Esophagus muscularis mucosa (tissue), 3 donors: ENCODE data around the gene TBC1D17.

Experiments
- CTCF ChIP-seq, 3 experiments: fragments of 200-600 bp in 2 of 3; fragments of 450-650 bp in 1 of 3; sonication (generic) in 2 of 3; IDR thresholded peaks; one replicate each; pipeline ENCODE4 v1.5.1; 2017 to 2019; ENCODE audit warnings: antibody characterized with exemption in 3 of 3, mild to moderate bottlenecking in 2 of 3, moderate library complexity in 1 of 3
- POLR2A ChIP-seq: fragments of 450-650 bp; IDR thresholded peaks from one replicate; pipeline ENCODE4 v1.6.1; 2017; ENCODE audit warnings: antibody characterized with exemption, moderate library complexity, mild to moderate bottlenecking, low read depth

DNA sequence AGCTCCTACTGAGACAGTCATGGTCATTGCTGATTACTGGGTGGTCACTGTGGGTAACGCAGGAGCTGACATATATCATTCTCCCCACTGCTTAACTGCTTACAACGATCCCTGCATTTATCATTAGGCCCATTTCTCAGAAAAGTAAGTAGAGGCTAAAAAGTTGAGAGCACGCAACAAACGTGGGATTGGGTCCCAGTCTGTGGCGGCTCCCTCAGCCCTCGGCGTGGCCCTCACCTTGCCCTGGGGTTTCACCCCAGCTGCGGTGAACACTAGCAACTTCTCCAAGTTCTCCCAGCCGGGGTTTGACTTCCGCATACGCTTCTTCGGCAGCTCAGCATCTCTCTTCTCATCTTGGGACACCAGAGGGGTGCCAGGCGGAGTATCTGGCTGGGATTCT lies 12.6 kb upstream of the TBC1D17 start:
- TF ChIP-seq CTCF (IDR thresholded peaks at IDR 0.05) (no peak), POLR2A (no peak)
